ENCODE results near the gene MAPK1IP1L. TPM values are rescaled to one million over a fixed set of nuclear protein-coding genes. Genes with fewer than 3 reads are reported as not detected.

Gene MAPK1IP1L
- total and polyA plus RNA-seq, 10 donors, result 20.8 to 72.5 (median 60.6) TPM

DNA sequence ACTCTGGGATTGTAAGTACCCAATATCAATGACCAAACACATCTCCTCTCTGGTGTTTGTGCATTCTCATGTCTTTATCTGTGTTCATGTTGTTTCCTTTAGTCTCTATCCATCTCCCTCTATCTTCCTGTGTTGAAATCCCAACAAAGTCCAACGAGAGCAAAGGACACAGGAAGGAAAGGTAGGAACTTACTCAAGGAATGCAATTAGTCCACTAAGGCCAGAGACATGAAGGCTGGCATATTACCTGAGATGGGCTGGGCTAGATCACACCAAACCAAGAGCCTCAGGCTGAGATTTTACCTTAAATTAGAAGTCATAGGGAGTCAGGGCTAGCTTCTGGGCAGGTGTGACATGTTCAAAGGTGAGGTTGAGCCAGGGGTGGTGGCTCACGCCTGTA lies 63.3 kb downstream of the MAPK1IP1L start:
- H3K9me3 ChIP-seq, result no peaks in the 10 kb centered on the region

GRCh38 chr14:55115460-55115859 lies 64.0 kb downstream of the MAPK1IP1L start:
- H3K4me3 ChIP-seq, result no peak overlapping the region
- no peaks in the 10 kb centered on the region for H3K27me3 ChIP-seq (replicated peaks in 1 of 7)
- H3K4me1 ChIP-seq, result peaks cover 6 to 61% (median 19%) of the 10 kb centered on the region in 6 donors
- H3K36me3 ChIP-seq, result no peaks in the 10 kb centered on the region
- no peak overlapping the region for H3K27ac ChIP-seq
- 39 to 66% (median 59%) methylated on average over 3 of the region's 3 CpGs for WGBS, 5 donors
- TF ChIP-seq POLR2AphosphoS5 (IDR thresholded peaks at IDR 0.05) (peak in 1 of 3 donors; percentile 41), CTCF (IDR thresholded peaks at IDR 0.05 in 8 of 11, conservative IDR thresholded peaks at IDR 0.05 in 3 of 11) (no peak)
- no peaks in the 10 kb centered on the region for H3K9me3 ChIP-seq
- no peak for DNase-seq
- intact Hi-C loops (cut with DNase I; ENCODE audit: low total_unique reads), result no loop called here

More for the DNA sequence above, 63.3 kb downstream of the MAPK1IP1L start:
- no peak for DNase-seq
- Histone ChIP-seq H3K36me3 (no peaks in the 10 kb centered on the region), H3K27ac (no peak overlapping the region), H3K27me3 (replicated peaks in 1 of 7) (no peaks in the 10 kb centered on the region), H3K4me3 (no peak overlapping the region), H3K4me1 (peaks cover 6 to 54% (median 18%) of the 10 kb centered on the region in 6 donors)
- WGBS, 5 donors, result 58 to 71% (median 66%) methylated on average over 2 of the region's 2 CpGs
- TF ChIP-seq POLR2A (IDR thresholded peaks at IDR 0.05) (no peak), CTCF (IDR thresholded peaks at IDR 0.05 in 8 of 11, conservative IDR thresholded peaks at IDR 0.05 in 3 of 11) (no peak), POLR2AphosphoS5 (IDR thresholded peaks at IDR 0.05) (no peak)
- intact Hi-C loops (cut with DNase I; ENCODE audit: low total_unique reads), result no loop called here

DNA sequence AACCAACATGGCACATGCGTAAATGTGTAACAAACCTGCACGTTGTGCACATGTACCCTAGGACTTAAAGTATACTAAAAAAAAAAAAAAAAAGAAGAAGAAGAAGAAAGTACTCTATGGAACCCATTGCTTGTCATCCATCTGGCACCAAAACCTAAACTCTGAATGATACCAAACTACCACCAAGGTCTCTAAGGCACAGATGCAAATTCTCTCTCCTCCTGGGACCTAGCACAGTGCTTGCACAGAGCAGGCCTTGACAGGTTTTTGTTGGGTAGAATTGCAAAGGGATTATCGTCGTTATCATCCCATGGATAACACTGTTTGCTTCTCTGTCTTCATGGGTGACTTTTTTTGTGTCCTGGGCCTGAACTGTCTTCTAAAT lies 64.4 kb downstream of the MAPK1IP1L start:
- no peak overlapping the region for H3K27ac ChIP-seq
- H3K9me3 ChIP-seq, result no peaks in the 10 kb centered on the region
- TF ChIP-seq POLR2A (IDR thresholded peaks at IDR 0.05) (no peak), CTCF (IDR thresholded peaks at IDR 0.05 in 8 of 11, conservative IDR thresholded peaks at IDR 0.05 in 3 of 11) (no peak), POLR2AphosphoS5 (IDR thresholded peaks at IDR 0.05) (no peak)
- 87 to 92% (median 89%) methylated on average over 4 of the region's 4 CpGs for WGBS, 5 donors
- no peaks in the 10 kb centered on the region for H3K36me3 ChIP-seq
- intact Hi-C loops (cut with DNase I; ENCODE audit: low total_unique reads), result no loop called here
- no peak for DNase-seq
- no peaks in the 10 kb centered on the region for H3K27me3 ChIP-seq (replicated peaks in 1 of 7)
- H3K4me1 ChIP-seq, result peaks cover 6 to 65% (median 21%) of the 10 kb centered on the region in 6 donors
- H3K4me3 ChIP-seq, result no peak overlapping the region

DNA sequence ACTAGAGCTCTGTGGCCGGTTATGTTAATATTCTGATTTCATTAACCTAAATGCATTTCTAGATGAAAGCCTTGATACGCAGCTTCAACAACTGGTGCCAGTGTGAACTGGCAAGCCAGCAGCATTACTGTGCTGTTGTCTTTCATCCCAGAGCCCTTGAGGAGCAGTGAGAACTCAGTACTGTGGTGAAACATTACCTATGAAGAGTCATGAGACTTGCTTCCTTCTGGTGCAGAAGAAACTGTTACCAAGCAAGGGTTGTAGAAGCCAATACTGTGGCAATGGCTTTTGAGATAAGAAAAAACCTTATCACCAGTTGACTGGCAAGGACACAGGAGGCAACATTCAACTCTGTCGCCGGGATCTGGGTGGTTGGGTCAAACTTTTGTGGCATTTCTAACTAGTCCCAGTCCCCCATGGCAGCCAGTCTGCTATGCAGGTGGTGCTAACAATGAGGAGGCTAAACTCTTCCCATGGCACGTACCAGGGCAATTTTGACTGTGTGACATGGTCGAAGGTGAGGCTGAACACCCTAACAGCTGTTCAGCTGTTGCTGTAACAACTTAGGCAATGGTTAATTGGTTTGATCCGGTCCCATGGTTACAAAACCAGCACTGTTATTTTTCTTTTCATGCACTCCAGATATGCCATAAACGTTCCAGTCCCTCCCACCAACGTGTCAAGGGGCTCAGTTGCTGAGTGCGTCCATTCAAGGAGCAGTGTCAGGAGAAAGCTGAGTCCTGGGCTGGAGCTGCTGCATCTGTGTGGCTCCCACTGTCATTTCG lies 65.0 kb downstream of the MAPK1IP1L start:
- 67 to 84% (median 71%) methylated on average over 9 to 11 of the region's 11 CpGs for WGBS, 5 donors
- intact Hi-C loops (cut with DNase I; ENCODE audit: low total_unique reads), result no loop called here

More for the DNA sequence above, 65.0 kb downstream of the MAPK1IP1L start:
- Histone ChIP-seq H3K9me3 (no peaks in the 10 kb centered on the region), H3K27ac (no peak overlapping the region), H3K36me3 (no peaks in the 10 kb centered on the region), H3K4me3 (no peak overlapping the region), H3K27me3 (replicated peaks in 1 of 7) (no peaks in the 10 kb centered on the region), H3K4me1 (peaks cover 6 to 71% (median 23%) of the 10 kb centered on the region in 6 donors)
- no peak for DNase-seq
- TF ChIP-seq POLR2A (IDR thresholded peaks at IDR 0.05) (no peak), CTCF (IDR thresholded peaks at IDR 0.05 in 8 of 11, conservative IDR thresholded peaks at IDR 0.05 in 3 of 11) (no peak), POLR2AphosphoS5 (IDR thresholded peaks at IDR 0.05) (no peak)
